Common myeloid progenitor, CD34-positive (primary cell): ENCODE data around the gene EDEM3.
"Not testable (repeated sequence)": the region's sequence is repeated elsewhere in the genome, so short reads cannot be mapped to it uniquely, and the experiment has no call there.

Experiments
- CTCF ChIA-PET: fragments of 350-600 bp; sonication (Branson Sonifier 250); formaldehyde crosslinking; loops from one replicate; lab custom pipeline; 2021; ENCODE audit warnings: antibody characterized with exemption; lab: Charles Lee
- POLR2A ChIA-PET: fragments of 350-600 bp; sonication (Branson Sonifier 250); formaldehyde crosslinking; loops from one replicate; lab custom pipeline; 2021; ENCODE audit warnings: antibody characterized with exemption; lab: Charles Lee
- DNase-seq, 3 donors: peaks; one replicate each; pipeline versions ENCODE4 v3.0.0 to v3.0.0-alpha.2; 2013
- H3K27ac ChIP-seq, 2 experiments: 1 replicate in 1 of 2; 2 replicates in 1 of 2; pipeline ENCODE4 v1.7.0; 2013; ENCODE audit warnings: inconsistent platforms in 2 of 2, low read length in 2 of 2, mild to moderate bottlenecking in 2 of 2, low read depth in 1 of 2, moderate library complexity in 1 of 2; ENCODE audit not compliant: severe bottlenecking in 2 of 2, insufficient read depth in 1 of 2, poor library complexity in 1 of 2
- H3K27me3 ChIP-seq, 5 experiments: replicated peaks in 2 of 5; 1 replicate in 3 of 5; 2 replicates in 2 of 5; pipeline versions ENCODE4 v1.6.1 to v1.7.0; 2013; ENCODE audit warnings: low read length in 4 of 5, mild to moderate bottlenecking in 2 of 5, moderate library complexity in 2 of 5, inconsistent platforms in 1 of 5; ENCODE audit not compliant: insufficient read depth in 5 of 5, control insufficient read depth in 4 of 5
- H3K36me3 ChIP-seq, 4 experiments: 1 replicate in 2 of 4; 2 replicates in 2 of 4; pipeline versions ENCODE4 v1.6.1 to v1.7.0; 2013; ENCODE audit warnings: low read length in 3 of 4, control low read depth in 1 of 4, mild to moderate bottlenecking in 1 of 4; ENCODE audit not compliant: control insufficient read depth in 4 of 4, insufficient read depth in 4 of 4
- H3K4me1 ChIP-seq, 4 experiments: 1 replicate in 3 of 4; 2 replicates in 1 of 4; pipeline versions ENCODE4 v1.6.1 to v1.7.1; 2013; ENCODE audit warnings: low read length in 3 of 4, mild to moderate bottlenecking in 3 of 4, control low read depth in 1 of 4, inconsistent platforms in 1 of 4, moderate library complexity in 1 of 4; ENCODE audit not compliant: control insufficient read depth in 4 of 4, insufficient read depth in 4 of 4; ENCODE audit errors: control extremely low read depth in 1 of 4
- H3K4me3 ChIP-seq, 7 experiments: 1 replicate in 4 of 7; 2 replicates in 3 of 7; pipeline versions ENCODE4 v1.5.1 to v1.7.0; 2013; ENCODE audit warnings: mild to moderate bottlenecking in 7 of 7, low read length in 6 of 7, moderate library complexity in 6 of 7, inconsistent platforms in 2 of 7, low read depth in 2 of 7, control low read depth in 1 of 7; ENCODE audit not compliant: insufficient read depth in 4 of 7, control insufficient read depth in 1 of 7; ENCODE audit errors: extremely low read depth in 1 of 7
- H3K9me3 ChIP-seq, 5 experiments: 1 replicate in 4 of 5; 2 replicates in 1 of 5; pipeline versions ENCODE4 v1.6.1 to v1.7.1; 2013; ENCODE audit warnings: low read length in 4 of 5, mild to moderate bottlenecking in 2 of 5, inconsistent platforms in 1 of 5, low read depth in 1 of 5, moderate library complexity in 1 of 5; ENCODE audit not compliant: control insufficient read depth in 4 of 5, insufficient read depth in 2 of 5; ENCODE audit errors: control extremely low read depth in 1 of 5
- WGBS: methylation state at CpG from one replicate; pipeline ENCODE4 v1.1.5; 2013; ENCODE audit not compliant: insufficient coverage; 5-methylcytosine and 5-hydroxymethylcytosine counted together

EDEM3 gene

DNA sequence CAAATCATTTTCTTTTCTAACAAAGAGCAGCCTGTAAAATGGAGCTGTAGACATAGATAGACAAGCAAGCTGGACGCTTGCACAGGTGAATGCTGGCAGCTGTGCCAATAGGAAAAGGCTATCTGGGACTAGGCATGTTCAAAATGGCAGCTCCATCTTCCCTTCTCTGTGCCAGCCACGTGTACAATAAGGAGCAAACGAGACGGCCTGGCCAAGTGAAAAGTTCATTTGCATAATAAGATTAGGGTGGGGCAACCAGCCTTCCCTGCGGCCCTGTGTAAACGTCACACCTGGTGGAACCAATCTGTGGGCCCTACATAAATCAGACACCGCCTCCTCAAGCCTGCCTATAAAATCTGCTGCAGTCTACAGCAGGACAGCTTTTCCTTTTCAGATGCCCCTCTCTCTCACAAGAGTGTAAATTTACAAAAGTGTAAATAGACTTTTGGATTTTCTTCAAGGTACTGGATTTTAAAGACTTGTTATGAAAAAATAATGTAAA, 16.6 kb upstream of the EDEM3 start:
- Histone ChIP-seq H3K27me3 (no peaks in the 10 kb centered on the region), H3K4me3 (no peak overlapping the region), H3K9me3 (no peaks in the 10 kb centered on the region), H3K36me3 (no peaks in the 10 kb centered on the region), H3K4me1 (peaks cover 0 to 10% (median 4%) of the 10 kb centered on the region in 4 experiments), H3K27ac (no peak overlapping the region)
- ChIA-PET POLR2A (no interaction called here), CTCF (interaction anchor here (0.6 to 1.6 kb wide), 3 partner anchors 11 to 249 kb away, joined by 3 read pairs; no protein-coding TSS in a partner anchor)
- WGBS: 98% methylated on average over 6 of the region's 7 CpGs
- DNase-seq: no peak

DNA sequence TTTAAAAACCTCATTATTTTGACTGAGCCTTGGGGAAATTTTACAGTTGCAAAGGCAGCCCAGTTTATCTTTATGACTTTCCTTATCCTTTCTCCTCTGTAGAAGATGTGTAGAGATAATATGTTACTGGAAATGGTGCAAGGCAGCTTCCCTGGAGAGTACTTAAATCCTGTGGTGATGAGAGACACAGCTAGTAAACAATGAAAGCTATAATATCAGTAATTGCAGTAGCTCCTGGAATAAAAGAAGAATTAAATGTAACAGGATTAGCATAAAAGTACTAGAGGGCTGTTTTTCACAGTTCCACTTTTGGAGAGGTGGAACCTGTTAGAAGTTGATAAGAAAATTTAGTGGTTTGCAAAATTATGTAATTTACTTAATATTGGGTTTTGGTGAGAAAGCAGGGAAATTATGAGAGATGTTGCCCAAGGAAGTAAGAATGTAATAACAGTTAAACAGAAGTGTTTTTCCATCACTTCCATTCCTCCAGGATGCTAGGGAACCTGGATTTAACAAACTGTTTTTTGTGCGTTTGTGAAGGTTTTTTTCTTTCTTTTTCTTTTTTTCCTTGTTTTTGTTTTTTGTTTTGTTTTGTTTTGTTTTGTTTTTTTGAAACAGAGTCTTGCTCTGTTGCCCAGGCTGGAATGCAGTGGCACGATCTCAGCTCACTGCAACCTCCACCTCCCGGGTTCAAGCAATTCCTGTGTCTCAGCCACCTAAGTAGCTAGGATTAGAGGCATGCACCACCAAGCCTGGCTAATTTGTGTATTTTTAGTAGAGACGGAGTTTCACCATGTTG, 15.7 kb upstream of the EDEM3 start:
- no peaks in the 10 kb centered on the region for H3K27me3 ChIP-seq
- peaks cover 0 to 10% (median 4%) of the 10 kb centered on the region in 4 experiments for H3K4me1 ChIP-seq
- POLR2A ChIA-PET: no interaction called here
- CTCF ChIA-PET: interaction anchor here (0.8 to 1.6 kb wide), 3 partner anchors 12 to 35 kb away, joined by 3 to 4 read pairs (median 3); no protein-coding TSS in a partner anchor
- H3K36me3 ChIP-seq: no peaks in the 10 kb centered on the region
- no peaks in the 10 kb centered on the region for H3K9me3 ChIP-seq
- DNase-seq: peak in 2 of 3 donors; percentile 53 to 72
- WGBS: 82% methylated on average over 2 of the region's 4 CpGs
- H3K27ac ChIP-seq: peak overlapping the region in 1 of 2 experiments; percentile 35
- peak overlapping the region in 1 of 7 experiments; percentile 7 for H3K4me3 ChIP-seq

DNA sequence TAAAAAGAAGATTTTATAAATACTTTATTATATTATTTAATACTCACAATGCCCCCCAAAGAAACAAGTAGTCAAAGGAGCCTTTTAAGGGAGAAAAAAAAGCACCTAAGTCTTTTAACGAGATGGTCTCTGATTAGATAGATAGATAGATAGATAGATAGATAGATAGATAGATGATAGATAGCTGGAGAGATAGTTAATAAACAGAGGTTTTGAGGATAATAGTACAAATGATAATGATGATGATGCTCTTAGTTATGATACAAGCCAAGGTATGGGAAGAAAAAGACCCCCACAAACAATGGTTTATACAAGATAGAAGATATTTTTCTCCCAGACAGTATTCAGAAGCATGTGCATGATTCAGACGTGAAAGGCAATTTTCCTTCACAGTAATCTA, 14.6 kb upstream of the EDEM3 start:
- Histone ChIP-seq H3K27me3 (no peaks in the 10 kb centered on the region), H3K27ac (no peak overlapping the region), H3K4me1 (peaks cover 0 to 10% (median 4%) of the 10 kb centered on the region in 4 experiments), H3K36me3 (no peaks in the 10 kb centered on the region), H3K4me3 (no peak overlapping the region), H3K9me3 (no peaks in the 10 kb centered on the region)
- POLR2A ChIA-PET: interaction anchor here (1.1 kb wide), 1 partner anchor 19 kb away, joined by 3 read pairs; no protein-coding TSS in a partner anchor
- no peak for DNase-seq
- WGBS: 100% methylated on average over 2 of the region's 2 CpGs
- CTCF ChIA-PET: interaction anchor here (1.6 kb wide), 1 partner anchor 36 kb away, joined by 4 read pairs; no protein-coding TSS in a partner anchor

DNA sequence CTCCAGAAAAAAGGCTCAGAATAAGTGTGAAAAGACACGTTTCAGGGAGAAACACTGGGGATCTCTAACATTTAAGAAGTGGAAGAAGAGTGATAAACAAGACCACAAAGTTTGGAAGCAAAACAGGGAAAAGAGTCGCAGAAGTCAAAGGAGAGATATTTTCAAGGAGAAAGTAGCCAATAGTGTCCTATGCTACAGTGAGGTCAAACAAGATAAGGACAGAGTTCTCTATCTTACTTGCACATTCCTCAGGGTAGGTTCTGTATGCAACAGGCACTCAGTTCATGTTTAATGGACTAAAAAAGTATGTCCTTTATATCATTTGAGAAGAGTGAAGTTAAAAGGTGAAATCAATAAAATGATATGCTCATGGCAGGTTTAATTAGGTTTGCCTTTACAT, 13.8 kb upstream of the EDEM3 start:
- Histone ChIP-seq H3K9me3 (no peaks in the 10 kb centered on the region), H3K36me3 (no peaks in the 10 kb centered on the region), H3K4me1 (peaks cover 0 to 10% (median 4%) of the 10 kb centered on the region in 4 experiments), H3K4me3 (no peak overlapping the region), H3K27me3 (no peaks in the 10 kb centered on the region), H3K27ac (no peak overlapping the region)
- ChIA-PET POLR2A (no interaction called here), CTCF (interaction anchor here (1.6 kb wide), 1 partner anchor 37 kb away, joined by 4 read pairs; no protein-coding TSS in a partner anchor)
- DNase-seq: no peak
- WGBS: 89% methylated on average over 2 of the region's 2 CpGs

DNA sequence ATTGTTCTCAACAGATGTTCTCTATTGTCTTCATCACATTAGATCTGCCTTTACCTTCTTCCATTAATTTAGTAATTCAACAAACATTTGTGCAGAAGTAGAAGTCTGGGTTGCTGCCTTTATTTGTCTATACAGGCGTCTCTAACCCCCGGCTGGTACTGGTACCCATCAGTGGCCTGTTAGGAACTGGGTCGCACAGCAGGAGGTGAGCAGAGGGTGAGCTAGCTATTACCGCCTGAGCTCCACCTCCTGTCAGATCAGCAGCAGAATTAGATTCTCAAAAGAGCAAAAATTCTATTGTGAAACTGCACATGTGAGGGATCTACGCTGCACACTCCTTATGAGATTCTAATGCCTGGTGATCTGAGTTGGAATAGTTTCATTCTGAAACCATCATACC, 12.9 kb upstream of the EDEM3 start:
- H3K9me3 ChIP-seq: no peaks in the 10 kb centered on the region
- H3K36me3 ChIP-seq: no peaks in the 10 kb centered on the region
- no peaks in the 10 kb centered on the region for H3K27me3 ChIP-seq
- H3K4me3 ChIP-seq: no peak overlapping the region
- POLR2A ChIA-PET: no interaction called here
- DNase-seq: no peak
- no peak overlapping the region for H3K27ac ChIP-seq
- CTCF ChIA-PET: interaction anchor here (0.7 kb wide), 1 partner anchor 9 kb away, joined by 3 read pairs; no protein-coding TSS in a partner anchor
- 100% methylated on average over 5 of the region's 5 CpGs for WGBS
- H3K4me1 ChIP-seq: peaks cover 0 to 10% (median 4%) of the 10 kb centered on the region in 4 experiments

DNA sequence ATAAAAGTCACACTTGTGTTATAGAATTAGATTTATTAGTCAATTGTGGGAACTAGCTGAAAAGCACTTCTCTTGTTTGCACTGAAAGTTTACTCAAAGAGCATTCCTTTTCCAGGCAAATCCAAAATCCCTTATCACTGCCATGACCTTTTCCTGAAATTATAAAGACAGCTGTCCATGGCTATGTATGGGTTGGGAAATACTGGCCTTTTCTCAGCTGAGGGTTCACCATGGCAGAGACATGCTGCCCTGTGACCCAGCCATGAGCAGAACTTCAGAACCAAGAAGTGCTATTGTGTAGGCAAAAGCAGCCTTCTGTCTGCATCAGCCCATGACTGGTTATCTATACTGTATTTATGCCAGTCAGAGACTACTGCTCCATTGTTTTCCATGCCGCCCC, 9.8 kb upstream of the EDEM3 start:
- 91% methylated on average over 1 of the region's 1 CpG for WGBS
- DNase-seq: no peak
- H3K27me3 ChIP-seq: no peaks in the 10 kb centered on the region
- POLR2A ChIA-PET: no interaction called here
- H3K4me1 ChIP-seq: peaks cover 0 to 8% (median 4%) of the 10 kb centered on the region in 4 experiments
- CTCF ChIA-PET: interaction anchor here (1.0 kb wide), 1 partner anchor 9 kb away, joined by 3 read pairs; no protein-coding TSS in a partner anchor
- no peaks in the 10 kb centered on the region for H3K36me3 ChIP-seq
- no peak overlapping the region for H3K27ac ChIP-seq
- no peaks in the 10 kb centered on the region for H3K9me3 ChIP-seq
- H3K4me3 ChIP-seq: no peak overlapping the region

DNA sequence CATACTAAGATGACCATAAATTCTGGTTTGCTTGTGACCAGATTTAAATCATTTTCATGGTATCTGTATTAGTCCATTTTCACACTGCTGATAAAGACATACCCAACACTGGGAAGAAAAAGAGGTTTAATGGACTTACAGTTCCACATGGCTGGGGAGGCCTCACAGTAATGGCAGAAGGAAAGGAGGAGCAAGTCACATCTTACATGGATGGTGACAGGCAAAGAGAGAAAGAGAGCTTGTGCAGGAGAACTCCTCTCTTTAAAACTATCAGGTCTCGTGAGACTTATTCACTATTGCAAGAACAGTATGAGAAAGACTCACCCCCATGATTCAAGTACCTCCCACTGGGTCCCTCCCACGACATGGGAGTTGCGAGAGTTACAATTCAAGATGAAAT, 8.9 kb upstream of the EDEM3 start:
- H3K27ac ChIP-seq, CTCF ChIA-PET, H3K27me3 ChIP-seq, H3K9me3 ChIP-seq, DNase-seq, H3K4me3 ChIP-seq, POLR2A ChIA-PET, H3K36me3 ChIP-seq, H3K4me1 ChIP-seq: not testable (repeated sequence)
- 93% methylated on average over 3 of the region's 3 CpGs for WGBS
